GM21526 (cell line): Measurements from ENCODE around the gene SYVN1.

ENCODE experiments used
- ATAC-seq: cut with Tn5 transposase; IDR thresholded peaks from one replicate; pipeline ENCODE4 v1.9.1; 2021; ENCODE audit warnings: moderate library complexity; ENCODE audit not compliant: unreplicated experiment, low FRiP score

SYVN1 gene

GRCh38 chr11:65114538-65115171 lies 19.7 kb downstream of the SYVN1 start:
- ATAC-seq, result no peak

GRCh38 chr11:65113839-65114238 lies 20.5 kb downstream of the SYVN1 start:
- no peak for ATAC-seq

- no peak for ATAC-seq
These were observed 21.0 kb downstream of the SYVN1 start for GRCh38 chr11:65113361-65113756.

- ATAC-seq, result no peak
These were observed 21.6 kb downstream of the SYVN1 start for GRCh38 chr11:65112546-65113360.

- peak; percentile 48 for ATAC-seq
These were observed 22.4 kb downstream of the SYVN1 start, which contains the start of gene TM7SF2 for GRCh38 chr11:65111744-65112545. TM7SF2 (plus strand) TSS chr11:65111872; CDS start chr11:65112016, 144 bp downstream.

- no peak for ATAC-seq
These were observed 23.1 kb downstream of the SYVN1 start for GRCh38 chr11:65111159-65111743.

- ATAC-seq, result no peak
These were observed 23.9 kb downstream of the SYVN1 start for GRCh38 chr11:65110354-65110861.

GRCh38 chr11:65109231-65110198 lies 24.8 kb downstream of the SYVN1 start:
- no peak for ATAC-seq

- no peak for ATAC-seq
These were observed 25.7 kb downstream of the SYVN1 start for GRCh38 chr11:65108469-65109123.

- no peak for ATAC-seq
These were observed 26.4 kb downstream of the SYVN1 start for GRCh38 chr11:65107751-65108468.

- no peak for ATAC-seq
These were observed 27.2 kb downstream of the SYVN1 start for GRCh38 chr11:65107078-65107477.

- ATAC-seq, result no peak
These were observed 29.7 kb downstream of the SYVN1 start for GRCh38 chr11:65104628-65105027.

GRCh38 chr11:65103476-65103875 lies 30.8 kb downstream of the SYVN1 start:
- no peak for ATAC-seq

- ATAC-seq, result no peak
These were observed 31.9 kb downstream of the SYVN1 start for GRCh38 chr11:65102142-65103095.

GRCh38 chr11:65100674-65101350 lies 33.5 kb downstream of the SYVN1 start:
- no peak for ATAC-seq

- no peak for ATAC-seq
These were observed 37.4 kb downstream of the SYVN1 start for GRCh38 chr11:65096926-65097325.
